Astrocyte (in vitro differentiated cells and primary cell): Measurements from ENCODE around the gene NDEL1. TPM values are rescaled to one million over a fixed set of nuclear protein-coding genes. Genes with fewer than 3 reads are reported as not detected.

Experiments used
- DNase-seq: peaks from one replicate; pipeline ENCODE4 v3.0.0-alpha.2; 2010; ENCODE audit warnings: low read depth
- FAIRE-seq: peaks from 2 replicates; lab custom pipeline; 2011; peaks lifted over from hg19 to GRCh38; lab: Jason Lieb, UNC
- H2AFZ ChIP-seq: 2 replicates; pipeline ENCODE4 v1.6.0; 2012; ENCODE audit warnings: low read depth, low read length, inconsistent platforms
- H3K27ac ChIP-seq: 2 replicates; pipeline ENCODE4 v1.5.1; 2011; ENCODE audit warnings: low read depth, low read length, inconsistent platforms
- H3K27me3 ChIP-seq: 2 replicates; pipeline ENCODE4 v1.6.0; 2011; ENCODE audit warnings: low read length, inconsistent platforms; ENCODE audit not compliant: insufficient read depth
- H3K36me3 ChIP-seq: 2 replicates; pipeline ENCODE4 v1.5.1; 2011; ENCODE audit warnings: low read length, inconsistent platforms; ENCODE audit not compliant: insufficient read depth
- H3K4me1 ChIP-seq: 2 replicates; pipeline ENCODE4 v1.5.1; 2011; ENCODE audit warnings: low read length, inconsistent platforms; ENCODE audit not compliant: insufficient read depth
- H3K4me2 ChIP-seq: 2 replicates; pipeline ENCODE4 v1.6.0; 2012; ENCODE audit warnings: low read length, inconsistent platforms
- H3K4me3 ChIP-seq: 2 replicates; pipeline ENCODE4 v1.5.1; 2011; ENCODE audit warnings: low read depth, mild to moderate bottlenecking, low read length, inconsistent platforms; ENCODE audit not compliant: insufficient read depth
- H3K79me2 ChIP-seq: 2 replicates; pipeline ENCODE4 v1.6.0; 2012; ENCODE audit warnings: mild to moderate bottlenecking, low read length, inconsistent platforms; ENCODE audit not compliant: insufficient read depth
- H3K9ac ChIP-seq: 2 replicates; pipeline ENCODE4 v1.6.0; 2012; ENCODE audit warnings: mild to moderate bottlenecking, low read length, inconsistent platforms
- H3K9me3 ChIP-seq: 2 replicates; pipeline ENCODE4 v1.5.1; 2012; ENCODE audit warnings: low read depth, mild to moderate bottlenecking, low read length, inconsistent platforms; ENCODE audit not compliant: insufficient read depth
- H4K20me1 ChIP-seq: 2 replicates; pipeline ENCODE4 v1.6.0; 2012; ENCODE audit warnings: low read length, inconsistent platforms; ENCODE audit not compliant: insufficient read depth
- H3K27ac Mint-ChIP-seq: one replicate; pipeline ENCODE4 v1.8.0; 2021; ENCODE audit warnings: mild to moderate bottlenecking, mixed read lengths; ENCODE audit not compliant: unreplicated experiment
- H3K27me3 Mint-ChIP-seq: one replicate; pipeline ENCODE4 v1.8.0; 2021; ENCODE audit warnings: low read depth, mixed read lengths; ENCODE audit not compliant: unreplicated experiment
- H3K36me3 Mint-ChIP-seq: one replicate; pipeline ENCODE4 v1.8.0; 2021; ENCODE audit warnings: low read depth, mixed read lengths; ENCODE audit not compliant: unreplicated experiment
- H3K4me1 Mint-ChIP-seq: one replicate; pipeline ENCODE4 v1.8.0; 2021; ENCODE audit warnings: low read depth, mixed read lengths; ENCODE audit not compliant: unreplicated experiment
- H3K4me3 Mint-ChIP-seq: one replicate; pipeline ENCODE4 v1.8.0; 2021; ENCODE audit warnings: mild to moderate bottlenecking, moderate library complexity, mixed read lengths; ENCODE audit not compliant: unreplicated experiment
- H3K9me3 Mint-ChIP-seq: one replicate; pipeline ENCODE4 v1.8.0; 2021; ENCODE audit warnings: mild to moderate bottlenecking, mixed read lengths; ENCODE audit not compliant: unreplicated experiment
- EZH2 ChIP-seq: IDR thresholded peaks from 2 replicates; pipeline ENCODE4 v1.6.1; 2012; ENCODE audit warnings: mild to moderate bottlenecking, low read length, inconsistent platforms; ENCODE audit not compliant: insufficient read depth
- total RNA-seq: library from RNA; stranded (reverse); gene quantifications from 2 replicates; pipeline ENCODE4 v1.2.1, GENCODE V29; 2021
- TF ChIP-seq, protein P1 (sequence below): IDR thresholded peaks from 2 replicates; pipeline ENCODE4 v1.5.1; 2011; ENCODE audit warnings: low read depth, mild to moderate bottlenecking, inconsistent platforms, low read length, moderate library complexity; ENCODE audit not compliant: insufficient read depth

Gene NDEL1
- total RNA-seq, 1 donor from 2014 or later: 102 TPM

DNA sequence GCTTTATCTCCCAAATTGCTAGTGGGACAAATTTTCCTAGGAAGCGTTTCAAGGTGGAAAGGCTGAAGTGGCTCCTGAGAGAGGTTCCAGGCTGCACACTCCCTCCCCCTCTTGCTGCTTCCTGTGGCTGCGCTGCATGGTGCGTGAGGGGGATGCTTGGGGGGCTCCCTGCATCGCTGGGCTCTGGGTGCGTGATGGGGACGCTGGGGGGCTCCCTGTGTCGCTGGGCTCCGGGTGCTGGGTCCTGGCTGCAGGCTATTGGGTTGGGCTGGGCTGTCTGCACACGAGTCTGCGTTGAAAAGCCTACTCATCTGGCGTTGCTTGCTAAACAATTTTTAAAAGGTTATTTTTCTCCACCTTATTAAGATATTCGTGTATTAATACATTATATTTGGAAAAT lies 30.1 kb downstream of the NDEL1 start:
- FAIRE-seq (no peak), DNase-seq (no peak)
- Histone ChIP-seq H3K9me3 (no peaks in the 10 kb centered on the region), H3K4me2 (no peak overlapping the region), H2AFZ (no peak overlapping the region), H3K4me1 (peaks cover 8% of the 10 kb centered on the region), H3K27me3 (no peaks in the 10 kb centered on the region), H3K27ac (no peak overlapping the region), H3K9ac (no peak overlapping the region), H3K4me3 (no peak overlapping the region), H3K36me3 (peaks cover 63% of the 10 kb centered on the region), H3K79me2 (peaks cover 89% of the 10 kb centered on the region), H4K20me1 (peaks cover 99% of the 10 kb centered on the region)
- Mint-ChIP-seq H3K27ac (no peak overlapping the region), H3K36me3 (peaks cover 24% of the 10 kb centered on the region), H3K9me3 (no peaks in the 10 kb centered on the region), H3K27me3 (no peaks in the 10 kb centered on the region), H3K4me3 (no peak overlapping the region), H3K4me1 (peaks cover 18% of the 10 kb centered on the region)
- no peak for TF ChIP-seq EZH2
- TF ChIP-seq, protein P1, sequence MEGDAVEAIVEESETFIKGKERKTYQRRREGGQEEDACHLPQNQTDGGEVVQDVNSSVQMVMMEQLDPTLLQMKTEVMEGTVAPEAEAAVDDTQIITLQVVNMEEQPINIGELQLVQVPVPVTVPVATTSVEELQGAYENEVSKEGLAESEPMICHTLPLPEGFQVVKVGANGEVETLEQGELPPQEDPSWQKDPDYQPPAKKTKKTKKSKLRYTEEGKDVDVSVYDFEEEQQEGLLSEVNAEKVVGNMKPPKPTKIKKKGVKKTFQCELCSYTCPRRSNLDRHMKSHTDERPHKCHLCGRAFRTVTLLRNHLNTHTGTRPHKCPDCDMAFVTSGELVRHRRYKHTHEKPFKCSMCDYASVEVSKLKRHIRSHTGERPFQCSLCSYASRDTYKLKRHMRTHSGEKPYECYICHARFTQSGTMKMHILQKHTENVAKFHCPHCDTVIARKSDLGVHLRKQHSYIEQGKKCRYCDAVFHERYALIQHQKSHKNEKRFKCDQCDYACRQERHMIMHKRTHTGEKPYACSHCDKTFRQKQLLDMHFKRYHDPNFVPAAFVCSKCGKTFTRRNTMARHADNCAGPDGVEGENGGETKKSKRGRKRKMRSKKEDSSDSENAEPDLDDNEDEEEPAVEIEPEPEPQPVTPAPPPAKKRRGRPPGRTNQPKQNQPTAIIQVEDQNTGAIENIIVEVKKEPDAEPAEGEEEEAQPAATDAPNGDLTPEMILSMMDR: no peak

DNA sequence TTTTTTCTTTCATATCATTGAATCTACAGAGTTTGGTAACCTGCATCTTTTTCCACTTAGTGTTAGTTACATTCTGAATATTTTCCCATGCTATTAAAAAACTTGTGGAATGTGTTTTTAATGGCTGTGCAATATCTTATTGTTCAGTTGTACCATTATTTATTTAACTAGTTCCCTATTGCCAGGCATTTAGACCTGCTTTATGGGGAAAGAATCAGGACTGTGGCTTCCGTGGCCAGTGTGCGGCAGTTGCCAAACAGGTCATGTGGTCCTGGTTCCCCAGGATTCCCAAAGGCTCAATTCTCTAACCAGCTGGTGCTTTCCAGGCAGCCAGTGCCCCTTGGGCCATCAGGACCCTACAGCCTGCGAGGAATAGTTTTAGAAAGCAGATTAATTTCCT lies 30.8 kb downstream of the NDEL1 start:
- Histone ChIP-seq H3K27ac (no peak overlapping the region), H3K9ac (no peak overlapping the region), H3K4me1 (peaks cover 9% of the 10 kb centered on the region), H2AFZ (no peak overlapping the region), H3K4me2 (no peak overlapping the region), H3K9me3 (no peaks in the 10 kb centered on the region), H3K36me3 (peaks cover 58% of the 10 kb centered on the region), H3K4me3 (no peak overlapping the region), H3K27me3 (no peaks in the 10 kb centered on the region), H3K79me2 (peaks cover 86% of the 10 kb centered on the region), H4K20me1 (peaks cover 100% of the 10 kb centered on the region)
- Mint-ChIP-seq H3K9me3 (no peaks in the 10 kb centered on the region), H3K27me3 (no peaks in the 10 kb centered on the region), H3K36me3 (peaks cover 24% of the 10 kb centered on the region), H3K4me1 (peaks cover 18% of the 10 kb centered on the region), H3K27ac (no peak overlapping the region), H3K4me3 (no peak overlapping the region)
- no peak for FAIRE-seq
- TF ChIP-seq EZH2: no peak
- TF ChIP-seq, protein P1: no peak
- peak; percentile 61 for DNase-seq

DNA sequence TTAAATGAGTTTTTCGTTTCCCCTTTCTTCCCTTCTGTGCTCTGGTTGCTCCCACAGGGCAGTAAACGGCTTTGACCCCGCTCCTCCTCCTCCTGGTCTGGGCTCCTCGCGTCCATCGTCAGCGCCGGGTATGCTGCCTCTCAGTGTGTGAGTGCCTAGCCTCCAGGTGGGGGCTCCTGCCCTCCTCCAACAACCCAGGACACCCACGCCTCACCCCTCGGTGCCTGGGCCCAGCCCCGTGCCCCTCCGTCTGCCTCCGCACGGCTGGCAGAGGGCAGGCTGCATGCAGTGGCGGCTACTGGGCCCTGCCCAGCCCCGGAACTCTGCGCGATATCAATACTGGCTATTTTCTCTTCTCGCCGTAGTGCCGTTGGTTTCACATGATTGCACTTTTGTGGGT lies 31.2 kb downstream of the NDEL1 start:
- Histone ChIP-seq H3K79me2 (peaks cover 82% of the 10 kb centered on the region), H3K27me3 (no peaks in the 10 kb centered on the region), H3K9ac (no peak overlapping the region), H3K4me2 (no peak overlapping the region), H3K36me3 (peaks cover 58% of the 10 kb centered on the region), H4K20me1 (peaks cover 100% of the 10 kb centered on the region), H3K27ac (no peak overlapping the region), H3K4me3 (no peak overlapping the region), H3K4me1 (peaks cover 9% of the 10 kb centered on the region), H2AFZ (no peak overlapping the region), H3K9me3 (no peaks in the 10 kb centered on the region)
- no peak overlapping the region for H3K4me3 Mint-ChIP-seq
- no peaks in the 10 kb centered on the region for H3K9me3 Mint-ChIP-seq
- TF ChIP-seq, protein P1: no peak
- TF ChIP-seq EZH2: no peak
- H3K36me3 Mint-ChIP-seq: peaks cover 26% of the 10 kb centered on the region
- H3K4me1 Mint-ChIP-seq: peaks cover 18% of the 10 kb centered on the region
- DNase-seq: no peak
- no peak overlapping the region for H3K27ac Mint-ChIP-seq
- no peaks in the 10 kb centered on the region for H3K27me3 Mint-ChIP-seq
- no peak for FAIRE-seq
